CD4-positive, alpha-beta T cell (primary cell): ENCODE results near the gene SCAF1. TPM values are rescaled to one million over a fixed set of nuclear protein-coding genes. Genes with fewer than 3 reads are reported as not detected.

ENCODE experiments used
- ATAC-seq: fragments of 200-7000 bp; cut with Tn5 transposase; one replicate; pipeline ENCODE4 v1.10.0; 2022; ENCODE audit warnings: mild to moderate bottlenecking; ENCODE audit not compliant: poor library complexity
- CTCF ChIA-PET: fragments of 350-600 bp; sonication (Branson Sonifier 250); formaldehyde crosslinking; loops from one replicate; lab custom pipeline; 2021; ENCODE audit warnings: antibody characterized with exemption, inconsistent platforms; lab: Charles Lee
- POLR2A ChIA-PET: fragments of 350-600 bp; sonication (Branson Sonifier 250); formaldehyde crosslinking; loops from one replicate; lab custom pipeline; 2021; ENCODE audit warnings: antibody characterized with exemption, inconsistent platforms; lab: Charles Lee
- DNase-seq, 14 experiments: peaks; one replicate each; pipeline ENCODE4 v3.0.0-alpha.2; 2013 to 2020; ENCODE audit warnings: mixed read lengths in 2 of 14
- H3K27ac ChIP-seq, 2 donors: one replicate each; pipeline versions ENCODE4 v1.5.1 to v1.7.0; 2013; ENCODE audit warnings: low read length in 2 of 2, low read depth in 1 of 2, mild to moderate bottlenecking in 1 of 2
- H3K27me3 ChIP-seq, 2 experiments: 1 replicate in 1 of 2; 2 replicates in 1 of 2; pipeline versions ENCODE4 v1.6.1 to v1.7.0; 2013; ENCODE audit warnings: low read length in 2 of 2, control low read depth in 1 of 2, mild to moderate bottlenecking in 1 of 2, moderate library complexity in 1 of 2; ENCODE audit not compliant: insufficient read depth in 2 of 2, control insufficient read depth in 1 of 2
- H3K36me3 ChIP-seq: one replicate; pipeline ENCODE4 v1.6.1; 2013; ENCODE audit warnings: low read length, control low read depth; ENCODE audit not compliant: insufficient read depth
- H3K4me1 ChIP-seq: one replicate; pipeline ENCODE4 v1.6.1; 2013; ENCODE audit warnings: low read length, control low read depth; ENCODE audit not compliant: insufficient read depth
- H3K4me3 ChIP-seq: one replicate; pipeline ENCODE4 v1.5.1; 2013; ENCODE audit warnings: mild to moderate bottlenecking, low read length, moderate library complexity
- H3K9me3 ChIP-seq, 2 experiments: 1 replicate in 1 of 2; 2 replicates in 1 of 2; pipeline versions ENCODE4 v1.6.1 to v1.7.0; 2013; ENCODE audit warnings: low read length in 2 of 2, mild to moderate bottlenecking in 2 of 2, control low read depth in 1 of 2, moderate library complexity in 1 of 2; ENCODE audit not compliant: control insufficient read depth in 1 of 2, insufficient read depth in 1 of 2
- H3K27ac Mint-ChIP-seq: one replicate; pipeline ENCODE4 v1.8.0; 2020; ENCODE audit warnings: mixed read lengths
- H3K27me3 Mint-ChIP-seq: one replicate; pipeline ENCODE4 v1.8.0; 2021; ENCODE audit warnings: mixed read lengths
- H3K36me3 Mint-ChIP-seq: one replicate; pipeline ENCODE4 v1.8.0; 2021; ENCODE audit warnings: low read depth, mixed read lengths
- H3K4me1 Mint-ChIP-seq: one replicate; pipeline ENCODE4 v1.8.0; 2021; ENCODE audit warnings: low read depth, mixed read lengths
- H3K4me3 Mint-ChIP-seq: one replicate; pipeline ENCODE4 v1.8.0; 2020; ENCODE audit warnings: mild to moderate bottlenecking, mixed read lengths
- H3K9me3 Mint-ChIP-seq: one replicate; pipeline ENCODE4 v1.8.0; 2020; ENCODE audit warnings: mixed read lengths
- intact Hi-C, 2 experiments: fragments of 100-400 bp; cut with DNase I in 1 of 2; cut with micrococcal nuclease in 1 of 2; formaldehyde crosslinking; loops; one replicate each; pipeline versions ENCODE4 v1.15.1 to v1.9.0; 2023 to 2025; cut with DNase I, micrococcal nuclease
- total RNA-seq, 174 experiments: library from RNA in 2 of 174; stranded (reverse) in 2 of 174; gene quantifications; one replicate each; pipeline ENCODE4 v1.2.3 and lab custom pipeline; 2021 to 2026
- TF ChIP-seq, protein P1 (sequence below): fragments of 200-600 bp; IDR thresholded peaks from one replicate; pipeline ENCODE4 v1.8.0; 2022; ENCODE audit warnings: antibody characterized with exemption, mild to moderate bottlenecking

The SCAF1 gene
- total RNA-seq, 2 experiments from 2014 or later = 30.6 to 34.8 TPM

GRCh38 chr19:49660338-49660961 is 18.4 kb downstream of the SCAF1 start:
- ATAC-seq (no peak), DNase-seq (no peak)
- Mint-ChIP-seq H3K27ac (peak overlapping the region; percentile 65), H3K27me3 (no peaks in the 10 kb centered on the region), H3K4me1 (peaks cover 13% of the 10 kb centered on the region), H3K9me3 (no peaks in the 10 kb centered on the region), H3K36me3 (peaks cover 66% of the 10 kb centered on the region), H3K4me3 (no peak overlapping the region)
- ChIA-PET CTCF (no interaction called here), POLR2A (interaction anchor here (1.3 to 6.7 kb wide), 4 partner anchors 16 to 80 kb away, joined by 4 to 92 read pairs (median 6); partner anchors contain the start of genes NOSIP, PRMT1, RRAS and SCAF1)
- Histone ChIP-seq H3K36me3 (peaks cover 71% of the 10 kb centered on the region), H3K9me3 (no peaks in the 10 kb centered on the region), H3K27ac (no peak overlapping the region), H3K27me3 (no peaks in the 10 kb centered on the region), H3K4me1 (peaks cover 47% of the 10 kb centered on the region), H3K4me3 (no peak overlapping the region)
- TF ChIP-seq, protein P1, sequence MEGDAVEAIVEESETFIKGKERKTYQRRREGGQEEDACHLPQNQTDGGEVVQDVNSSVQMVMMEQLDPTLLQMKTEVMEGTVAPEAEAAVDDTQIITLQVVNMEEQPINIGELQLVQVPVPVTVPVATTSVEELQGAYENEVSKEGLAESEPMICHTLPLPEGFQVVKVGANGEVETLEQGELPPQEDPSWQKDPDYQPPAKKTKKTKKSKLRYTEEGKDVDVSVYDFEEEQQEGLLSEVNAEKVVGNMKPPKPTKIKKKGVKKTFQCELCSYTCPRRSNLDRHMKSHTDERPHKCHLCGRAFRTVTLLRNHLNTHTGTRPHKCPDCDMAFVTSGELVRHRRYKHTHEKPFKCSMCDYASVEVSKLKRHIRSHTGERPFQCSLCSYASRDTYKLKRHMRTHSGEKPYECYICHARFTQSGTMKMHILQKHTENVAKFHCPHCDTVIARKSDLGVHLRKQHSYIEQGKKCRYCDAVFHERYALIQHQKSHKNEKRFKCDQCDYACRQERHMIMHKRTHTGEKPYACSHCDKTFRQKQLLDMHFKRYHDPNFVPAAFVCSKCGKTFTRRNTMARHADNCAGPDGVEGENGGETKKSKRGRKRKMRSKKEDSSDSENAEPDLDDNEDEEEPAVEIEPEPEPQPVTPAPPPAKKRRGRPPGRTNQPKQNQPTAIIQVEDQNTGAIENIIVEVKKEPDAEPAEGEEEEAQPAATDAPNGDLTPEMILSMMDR = no peak
- intact Hi-C loops = loop anchor here in 1 of 2 experiments (10.0 kb wide), 1 partner anchor 1406 kb away; the partner anchor contains the start of gene CARD8

DNA sequence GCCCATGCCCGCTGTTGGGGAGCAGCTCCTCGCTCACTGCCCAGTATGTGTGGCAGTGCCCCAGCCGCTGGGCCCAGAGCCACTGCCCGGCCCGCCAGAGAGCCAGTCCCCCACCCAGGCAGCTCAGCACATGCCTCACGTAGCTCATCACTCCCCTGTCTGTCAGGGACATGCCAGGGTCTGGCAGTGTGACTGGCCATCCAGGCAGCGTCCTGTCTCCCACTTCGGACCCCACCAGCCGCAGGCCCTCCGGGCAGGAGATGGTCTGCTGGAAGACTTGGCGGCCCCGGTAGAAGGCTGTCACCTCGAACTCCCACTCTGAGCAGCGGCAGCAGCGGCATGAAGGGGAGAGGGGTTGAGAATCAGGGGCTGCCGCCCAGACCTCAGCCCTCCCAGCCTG is 20.0 kb downstream of the SCAF1 start:
- Mint-ChIP-seq H3K4me1 (peaks cover 18% of the 10 kb centered on the region), H3K27me3 (no peaks in the 10 kb centered on the region), H3K4me3 (no peak overlapping the region), H3K9me3 (no peaks in the 10 kb centered on the region), H3K36me3 (peaks cover 55% of the 10 kb centered on the region), H3K27ac (no peak overlapping the region)
- ChIA-PET CTCF (interaction anchor here (1.7 kb wide), 1 partner anchor 92 kb away, joined by 4 read pairs; no protein-coding TSS in a partner anchor), POLR2A (interaction anchor here (0.7 to 6.7 kb wide), 5 partner anchors 15 to 102 kb away, joined by 3 to 125 read pairs (median 5); partner anchors contain the start of genes PRMT1, PRR12, RRAS and SCAF1)
- TF ChIP-seq, protein P1 = no peak
- ATAC-seq (no peak), DNase-seq (no peak)
- Histone ChIP-seq H3K27ac (peak overlapping the region; percentile 66 to 90), H3K4me3 (no peak overlapping the region), H3K36me3 (peaks cover 55% of the 10 kb centered on the region), H3K4me1 (peaks cover 58% of the 10 kb centered on the region), H3K9me3 (no peaks in the 10 kb centered on the region), H3K27me3 (no peaks in the 10 kb centered on the region)
- intact Hi-C loops = loop anchor here in 1 of 2 experiments (10.0 kb wide), 1 partner anchor 1407 kb away; the partner anchor contains the start of gene CARD8

- POLR2A ChIA-PET = interaction anchor here (1.1 to 6.7 kb wide), 9 partner anchors 14 to 167 kb away, joined by 3 to 125 read pairs (median 10); partner anchors contain the start of genes NOSIP, PRMT1, PRR12 and RPS11
- H3K27me3 Mint-ChIP-seq = no peaks in the 10 kb centered on the region
- H3K4me3 Mint-ChIP-seq = peak overlapping the region; percentile 95
Measured at GRCh38 chr19:49663224-49663623, 21.2 kb downstream of the SCAF1 start.

More at GRCh38 chr19:49663224-49663623, 21.2 kb downstream of the SCAF1 start:
- Histone ChIP-seq H3K36me3 (peaks cover 45% of the 10 kb centered on the region), H3K9me3 (no peaks in the 10 kb centered on the region), H3K27ac (peak overlapping the region; percentile 66 to 90), H3K4me3 (peak overlapping the region; percentile 62), H3K27me3 (no peaks in the 10 kb centered on the region), H3K4me1 (peaks cover 58% of the 10 kb centered on the region)
- TF ChIP-seq, protein P1 = no peak
- Mint-ChIP-seq H3K9me3 (no peaks in the 10 kb centered on the region), H3K36me3 (peaks cover 45% of the 10 kb centered on the region), H3K4me1 (peaks cover 18% of the 10 kb centered on the region), H3K27ac (peak overlapping the region; percentile 88)
- intact Hi-C loops = loop anchor here in 1 of 2 experiments (10.0 kb wide), 1 partner anchor 1408 kb away; the partner anchor contains the start of gene CARD8
- DNase-seq (no peak), ATAC-seq (no peak)
- CTCF ChIA-PET = interaction anchor here (1.2 to 1.8 kb wide), 4 partner anchors 13 to 93 kb away, joined by 3 to 7 read pairs (median 4); no protein-coding TSS in a partner anchor
